GM11168 (cell line): ENCODE results near the gene EPHA6.
"Not testable (repeated sequence)": the region's sequence is repeated elsewhere in the genome, so short reads cannot be mapped to it uniquely, and the experiment has no call there.

ENCODE experiments used
- in situ Hi-C: fragments of 300-500 bp; cut with MboI; formaldehyde crosslinking; loops from one replicate; pipeline ENCODE4 v1.12.0; 2022; ENCODE audit warnings: low sequenced_read_pairs; ENCODE audit not compliant: unreplicated experiment

The EPHA6 gene

DNA sequence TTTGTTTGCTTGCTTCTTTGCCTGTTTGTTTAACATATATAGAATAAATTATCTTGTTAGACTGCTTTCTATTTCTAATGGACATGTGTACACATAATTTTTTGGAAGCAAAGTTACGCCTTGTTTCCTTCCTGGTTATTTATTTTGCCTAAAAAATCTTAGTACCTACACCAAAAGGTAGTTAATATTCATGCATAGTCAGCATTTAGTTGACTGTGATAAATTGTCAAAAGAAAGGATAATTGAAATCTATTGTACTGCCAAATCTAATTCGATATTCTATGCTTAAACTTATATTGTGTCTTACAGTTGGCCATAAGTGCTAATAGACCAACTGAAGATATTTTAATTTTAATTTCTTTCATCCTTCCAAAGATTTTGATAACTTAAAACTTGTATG lies 716.3 kb downstream of the EPHA6 start:
- in situ Hi-C loops, result no loop called here

DNA sequence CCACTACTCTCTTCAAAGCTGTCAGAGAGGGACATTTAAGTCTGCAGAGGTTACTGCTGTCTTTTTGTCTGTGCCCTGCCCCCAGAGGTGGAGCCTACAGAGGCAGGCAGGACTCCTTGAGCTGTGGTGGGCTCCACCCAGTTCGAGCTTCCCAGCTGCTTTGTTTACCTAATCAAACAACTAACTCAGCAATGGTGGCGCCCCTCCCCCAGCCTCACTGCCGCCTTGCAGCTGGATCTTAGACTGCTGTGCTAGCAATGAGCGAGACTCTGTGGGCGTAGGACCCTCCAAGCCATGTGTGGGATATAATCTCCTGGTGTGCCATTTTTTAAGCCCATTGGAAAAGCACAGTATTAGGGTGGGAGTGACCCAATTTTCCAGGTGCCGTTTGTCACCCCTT lies 733.2 kb downstream of the EPHA6 start:
- in situ Hi-C loops, result not testable (repeated sequence)

DNA sequence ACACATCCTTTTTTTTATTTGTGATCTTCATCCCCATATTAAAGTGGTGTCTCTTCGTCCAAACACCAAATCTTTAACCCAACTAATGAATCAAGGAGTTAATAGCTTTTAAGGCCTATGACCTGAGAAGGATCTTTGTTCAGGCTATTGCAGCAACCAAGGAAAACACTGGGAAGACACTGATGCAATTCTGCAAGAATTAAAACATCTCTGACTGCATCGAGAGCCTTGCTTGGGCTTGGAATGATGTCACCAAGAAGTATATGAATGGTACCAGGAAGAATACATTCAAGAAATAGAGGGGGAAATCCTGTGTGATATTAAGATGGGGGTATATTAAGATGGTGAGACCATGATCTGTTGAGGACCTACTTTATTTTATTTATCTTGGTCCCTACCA lies 736.0 kb downstream of the EPHA6 start:
- in situ Hi-C loops, result no loop called here

DNA sequence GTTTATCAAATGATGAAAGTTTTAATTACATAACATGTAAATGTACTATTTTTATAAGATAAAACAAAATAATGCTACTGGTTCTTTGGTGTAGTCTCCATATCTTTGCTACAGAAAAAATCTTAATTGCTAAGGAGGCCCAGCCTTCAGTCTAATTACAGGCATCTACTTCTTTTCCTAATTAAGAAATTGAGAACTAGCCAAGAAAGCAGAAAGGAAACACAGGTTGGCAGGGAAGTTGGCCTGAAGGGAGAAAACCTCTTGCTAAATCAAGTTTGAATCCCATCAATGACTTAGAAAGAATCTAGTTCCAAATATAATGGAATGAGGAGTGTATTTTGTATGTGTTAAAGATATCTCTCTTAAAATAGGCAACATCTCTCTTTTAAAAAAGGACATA lies 737.8 kb downstream of the EPHA6 start:
- in situ Hi-C loops, result no loop called here

DNA sequence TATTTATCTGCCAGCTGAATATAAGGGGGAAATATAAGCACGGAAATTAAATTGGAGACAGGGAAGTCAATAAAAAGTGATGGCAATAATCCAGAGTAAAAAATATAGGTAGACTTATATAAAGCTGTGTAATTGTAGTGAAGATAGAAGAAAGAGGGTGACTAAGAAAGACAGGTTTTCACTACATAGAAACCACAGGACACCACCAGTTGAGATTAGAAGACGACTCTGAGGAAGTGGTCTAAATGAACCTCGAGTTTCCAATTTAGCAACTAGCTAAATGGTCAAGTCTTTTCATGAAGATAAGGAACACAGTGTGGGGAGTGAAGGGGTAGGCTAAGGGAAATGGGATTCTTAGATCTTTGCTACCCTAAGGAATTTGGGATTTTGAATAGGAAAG lies 761.3 kb downstream of the EPHA6 start:
- in situ Hi-C loops, result no loop called here

DNA sequence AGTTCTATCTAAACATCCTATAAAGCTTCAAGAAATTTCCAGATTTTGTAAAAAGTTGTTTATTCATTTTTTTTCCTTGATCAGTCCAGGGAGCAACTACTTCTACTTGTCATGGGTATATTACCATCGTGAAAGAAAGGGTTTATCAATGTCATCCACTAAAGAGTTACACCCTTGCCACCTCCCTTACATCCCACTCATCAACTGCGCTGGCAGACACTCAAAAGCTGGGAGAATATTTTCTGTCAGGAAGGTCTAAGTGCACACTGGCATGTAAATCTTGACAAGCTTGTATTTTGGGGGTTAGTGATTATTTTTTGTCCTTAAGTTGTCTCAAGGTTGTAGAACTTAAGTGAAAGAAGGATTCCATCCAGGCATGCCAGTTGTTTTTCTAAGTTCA lies 761.8 kb downstream of the EPHA6 start:
- in situ Hi-C loops, result no loop called here

DNA sequence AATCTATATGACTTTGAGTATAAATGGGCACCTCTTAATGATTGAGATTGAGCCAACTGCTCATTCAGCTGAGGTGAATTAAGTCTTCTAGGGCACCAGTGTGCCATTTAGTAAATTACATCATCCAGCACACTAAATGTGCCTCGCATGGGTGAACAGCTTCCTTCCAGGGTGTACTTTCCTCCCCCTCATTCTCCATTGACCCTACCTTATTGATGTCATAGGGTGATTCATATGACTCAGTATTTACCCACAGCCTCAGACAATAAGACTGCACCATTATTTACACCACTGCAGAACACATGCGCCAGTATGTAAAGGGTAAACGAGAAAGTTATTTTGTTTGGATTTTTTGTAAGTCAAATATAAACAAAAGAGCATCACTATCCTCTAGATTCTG lies 765.0 kb downstream of the EPHA6 start:
- in situ Hi-C loops, result no loop called here

DNA sequence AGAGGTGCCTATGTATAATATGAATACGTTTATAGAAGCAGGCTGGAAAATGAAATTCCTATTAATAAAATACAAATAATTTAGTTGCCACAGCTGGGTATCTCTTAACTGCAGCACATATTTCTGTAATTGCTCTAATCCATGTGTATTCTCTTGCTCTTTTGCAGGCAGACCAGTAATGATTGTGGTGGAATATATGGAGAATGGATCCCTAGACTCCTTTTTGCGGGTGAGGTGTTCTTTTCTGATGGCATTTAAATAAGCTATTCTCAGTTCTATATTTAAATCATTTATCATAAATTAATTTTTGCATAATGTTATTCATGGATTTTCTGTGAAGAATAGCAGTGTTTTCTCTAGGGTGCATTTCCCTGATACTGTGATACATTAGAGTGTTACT lies 796.2 kb downstream of the EPHA6 start:
- in situ Hi-C loops, result no loop called here

DNA sequence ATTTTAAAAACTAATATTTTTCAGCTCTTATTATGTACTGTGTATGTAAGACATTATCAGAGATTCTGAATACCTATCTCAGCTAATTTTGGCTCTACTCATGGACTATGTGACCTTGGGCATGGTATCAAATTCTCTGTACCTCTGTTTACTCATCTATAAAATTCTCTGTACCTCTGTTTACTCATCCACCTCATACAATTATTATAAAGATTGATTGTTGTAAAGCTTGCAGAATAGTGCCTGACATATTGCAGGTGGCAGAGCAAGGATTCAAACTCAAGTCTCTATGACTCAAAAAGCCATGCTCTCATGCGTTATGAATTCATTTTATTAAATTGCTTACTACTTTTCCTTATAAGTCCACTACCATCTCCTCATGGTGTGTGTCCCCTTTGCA lies 798.2 kb downstream of the EPHA6 start:
- in situ Hi-C loops, result no loop called here

DNA sequence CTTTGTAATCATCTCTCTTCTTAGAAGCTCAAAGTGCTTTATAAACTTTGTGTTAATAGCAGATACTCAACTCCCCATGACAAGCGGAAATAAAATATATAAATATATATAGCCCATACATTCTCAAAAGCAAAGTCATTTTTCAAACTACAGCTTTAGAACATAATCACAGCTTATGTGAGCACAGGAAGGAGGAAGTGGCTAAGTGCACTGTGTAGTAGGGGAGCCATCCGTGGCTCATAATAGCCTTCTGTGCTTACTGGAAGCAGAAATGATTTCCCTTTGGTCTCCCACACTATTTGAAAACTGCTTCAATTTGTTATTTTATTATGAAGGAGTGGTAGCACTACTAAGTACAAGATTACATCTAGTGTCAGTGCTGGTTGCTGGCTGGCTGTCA lies 798.7 kb downstream of the EPHA6 start:
- in situ Hi-C loops, result no loop called here

DNA sequence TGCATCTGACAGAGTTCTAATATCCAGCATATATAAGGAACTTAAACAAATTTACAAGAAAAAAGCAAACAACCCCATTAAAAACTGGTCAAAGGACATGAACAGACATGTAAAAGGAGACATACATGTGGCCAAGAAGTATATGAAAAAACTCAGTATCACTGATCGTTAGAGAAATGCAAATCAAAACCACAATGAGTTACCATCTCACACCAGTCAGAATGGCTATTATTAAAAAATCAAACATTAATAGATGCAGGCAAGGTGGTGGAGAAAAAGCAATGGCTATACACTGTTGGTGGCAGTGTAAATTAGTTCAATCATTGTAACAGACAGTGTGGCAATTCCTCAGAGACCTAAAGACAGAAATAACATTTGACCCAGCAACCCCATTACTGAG lies 806.1 kb downstream of the EPHA6 start:
- in situ Hi-C loops, result not testable (repeated sequence)

DNA sequence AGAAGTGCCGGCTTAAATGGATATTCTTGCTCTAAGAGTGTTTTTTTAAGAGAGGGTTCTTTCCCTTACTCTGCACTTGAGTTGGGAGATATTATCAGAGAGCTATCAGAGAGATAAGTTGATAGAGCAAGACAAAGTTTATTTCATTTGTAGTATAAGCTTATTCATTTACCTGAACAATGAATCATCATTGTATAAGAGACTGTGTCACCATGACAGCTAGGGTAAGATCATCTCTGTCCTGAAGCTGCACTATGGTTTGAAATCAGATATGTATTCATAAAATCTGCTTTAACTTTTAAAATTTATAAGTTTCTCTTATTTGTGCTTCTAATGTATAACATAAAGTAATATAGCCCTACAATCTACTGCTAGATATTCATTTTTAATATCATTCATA lies 822.1 kb downstream of the EPHA6 start:
- in situ Hi-C loops, result no loop called here

DNA sequence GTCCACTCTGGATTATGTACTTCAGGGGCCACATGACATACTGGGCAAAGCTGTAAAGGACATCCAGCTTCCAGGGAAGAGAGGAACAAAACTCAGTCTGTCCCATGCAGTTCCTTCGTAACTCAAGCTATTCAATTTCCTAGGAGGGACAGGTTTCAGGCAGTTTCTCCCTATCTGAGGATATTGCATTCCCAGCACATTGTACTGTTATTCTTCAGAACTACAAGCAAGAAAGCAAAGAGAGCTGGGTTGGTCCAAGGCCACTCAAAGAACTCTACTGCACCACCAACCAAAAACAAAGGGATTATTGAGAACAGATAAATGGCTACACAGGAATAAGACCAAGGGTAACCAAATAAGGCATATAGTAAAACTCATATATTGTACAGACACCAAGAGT lies 832.5 kb downstream of the EPHA6 start:
- in situ Hi-C loops, result no loop called here

DNA sequence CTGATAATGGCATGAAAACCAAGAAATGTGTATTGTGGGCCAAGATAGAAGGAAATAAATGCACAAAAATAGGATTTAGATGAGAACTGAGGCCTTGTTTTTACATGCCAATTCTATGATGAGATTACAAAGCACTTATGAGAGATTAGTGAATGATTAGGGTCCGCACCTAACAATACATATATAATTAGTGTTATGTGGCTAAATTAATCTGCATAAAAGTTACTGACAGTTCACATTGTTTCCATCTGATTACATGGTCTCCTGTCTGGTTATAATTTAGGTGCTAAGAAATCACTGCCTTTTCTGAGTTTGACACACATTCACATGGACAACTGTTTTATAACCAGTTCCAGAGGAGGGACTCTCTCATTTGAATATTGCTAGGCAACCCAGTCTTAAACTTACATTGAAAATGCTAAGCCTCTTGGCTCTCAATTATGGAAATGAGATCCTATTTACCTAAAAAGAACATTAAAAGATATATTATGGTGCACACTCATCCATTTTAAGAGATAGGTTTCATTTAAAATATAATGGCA lies 833.1 kb downstream of the EPHA6 start:
- in situ Hi-C loops, result no loop called here

DNA sequence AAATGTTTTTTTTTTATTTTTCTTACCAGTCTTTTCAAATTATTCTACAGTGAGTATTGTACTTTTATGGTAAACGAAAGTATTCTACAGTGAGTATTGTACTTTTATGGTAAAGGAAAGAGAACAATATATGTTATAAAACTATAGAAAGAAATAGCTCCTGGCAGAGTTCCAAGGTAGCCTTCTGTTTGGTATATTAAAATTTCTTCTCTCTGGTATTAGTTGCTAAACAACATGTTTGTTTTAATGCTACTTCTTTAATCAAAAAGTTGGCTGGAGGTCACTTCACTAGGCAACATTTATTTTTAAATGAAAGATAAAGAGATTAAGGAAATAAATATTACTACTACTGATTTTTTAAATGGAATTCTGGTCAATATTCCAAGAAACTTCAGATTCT lies 841.6 kb downstream of the EPHA6 start:
- in situ Hi-C loops, result no loop called here

DNA sequence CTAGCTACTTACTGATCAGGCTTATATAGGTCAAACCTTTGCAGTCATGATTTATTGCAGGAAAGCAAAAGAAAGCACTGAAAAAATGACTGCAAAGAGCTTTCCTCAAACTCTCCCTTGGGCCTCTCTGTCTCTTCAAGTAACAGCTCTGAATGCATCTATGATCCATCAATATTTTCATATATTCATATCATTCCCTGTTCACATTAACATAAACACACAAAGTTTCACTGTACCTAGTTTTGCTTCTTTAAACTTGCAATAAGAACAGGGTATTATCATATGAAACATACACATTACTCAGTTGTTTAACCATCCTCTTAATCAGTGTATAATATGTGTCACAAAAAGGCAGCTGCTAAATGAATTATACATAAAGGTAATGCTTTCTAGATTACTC lies 842.2 kb downstream of the EPHA6 start:
- in situ Hi-C loops, result no loop called here

DNA sequence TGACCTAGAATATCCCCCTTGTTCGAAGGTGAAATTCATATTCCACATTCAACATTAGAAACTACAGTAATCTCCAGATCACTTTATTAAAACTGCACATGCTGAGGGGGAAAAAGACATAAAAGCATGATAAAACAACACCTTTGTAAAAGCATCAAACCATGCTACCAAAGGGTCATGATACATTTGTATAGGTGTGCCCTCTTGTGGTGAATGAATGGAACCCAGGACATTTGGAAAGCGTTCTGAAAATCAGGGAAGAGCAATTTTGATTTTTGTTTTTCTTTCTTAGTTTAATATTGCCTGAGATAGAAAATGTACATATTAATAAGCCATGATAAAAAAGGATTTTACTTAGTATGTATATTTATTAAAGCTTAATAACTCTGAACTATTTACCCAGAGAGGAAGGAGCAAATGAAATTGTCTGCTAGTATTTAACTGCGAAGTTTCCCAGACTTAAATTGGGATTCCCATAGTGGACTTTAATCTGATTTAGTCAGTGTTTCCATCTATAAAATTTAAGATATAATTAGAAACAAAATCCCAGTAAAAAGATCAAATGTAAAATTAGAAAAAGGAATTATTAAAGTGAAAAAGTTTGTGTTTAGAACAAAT lies 844.4 kb downstream of the EPHA6 start:
- in situ Hi-C loops, result no loop called here

DNA sequence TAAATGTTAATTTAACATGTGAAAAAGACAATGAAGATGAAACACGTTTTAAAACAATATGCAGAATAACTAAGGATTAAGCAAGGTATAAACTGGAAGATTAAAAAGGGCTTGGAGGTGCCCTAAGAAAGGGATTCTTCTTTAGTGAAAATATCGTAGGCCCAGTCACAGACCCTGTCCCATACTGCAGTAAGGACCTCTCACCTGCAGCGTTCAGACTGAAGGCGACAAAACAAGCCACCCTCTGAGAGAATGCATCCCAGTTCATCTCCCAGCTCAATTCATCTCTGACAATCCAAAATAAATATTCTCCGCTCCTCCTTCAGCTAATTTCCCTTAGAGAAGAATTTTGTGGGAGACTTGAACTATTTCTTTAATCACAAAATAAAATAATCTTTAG lies 847.9 kb downstream of the EPHA6 start:
- in situ Hi-C loops, result no loop called here

DNA sequence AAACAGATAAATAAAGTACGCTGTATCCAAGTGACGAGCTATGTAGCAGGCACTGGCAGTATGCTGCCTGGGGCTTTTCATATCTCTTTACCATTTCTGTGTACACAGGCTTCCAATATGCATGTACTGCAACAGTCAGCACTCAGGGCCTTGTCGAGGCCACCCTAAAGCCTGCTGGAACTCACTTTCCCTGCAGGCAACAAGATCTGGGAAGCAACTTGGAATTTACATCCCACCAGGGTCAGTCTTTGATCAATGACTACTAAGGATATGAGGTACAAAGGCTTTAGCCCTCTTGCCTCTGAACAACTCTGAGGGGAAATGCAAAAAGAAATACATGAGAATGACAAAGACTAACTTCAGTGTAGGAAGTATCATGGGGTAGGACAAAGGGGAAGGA lies 848.4 kb downstream of the EPHA6 start:
- in situ Hi-C loops, result no loop called here

DNA sequence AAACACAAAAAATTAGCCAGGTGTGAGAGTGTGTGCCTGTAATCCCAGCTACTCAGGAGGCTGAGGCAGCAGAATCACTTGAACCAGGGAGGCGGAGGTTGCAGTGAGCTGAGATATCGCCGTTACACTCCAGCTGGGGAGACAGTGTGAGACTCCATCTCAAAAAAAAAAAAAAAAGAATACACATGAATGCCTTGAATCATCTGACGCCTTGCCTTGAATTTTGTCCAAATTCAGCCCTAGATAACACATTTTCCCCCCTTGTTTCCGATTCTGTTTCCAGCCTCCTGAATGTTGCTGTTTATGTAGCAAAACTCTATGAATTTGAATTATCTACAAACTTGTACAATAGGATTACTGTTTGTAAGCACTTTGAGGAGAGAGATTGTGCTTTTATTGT lies 851.5 kb downstream of the EPHA6 start:
- in situ Hi-C loops, result no loop called here

DNA sequence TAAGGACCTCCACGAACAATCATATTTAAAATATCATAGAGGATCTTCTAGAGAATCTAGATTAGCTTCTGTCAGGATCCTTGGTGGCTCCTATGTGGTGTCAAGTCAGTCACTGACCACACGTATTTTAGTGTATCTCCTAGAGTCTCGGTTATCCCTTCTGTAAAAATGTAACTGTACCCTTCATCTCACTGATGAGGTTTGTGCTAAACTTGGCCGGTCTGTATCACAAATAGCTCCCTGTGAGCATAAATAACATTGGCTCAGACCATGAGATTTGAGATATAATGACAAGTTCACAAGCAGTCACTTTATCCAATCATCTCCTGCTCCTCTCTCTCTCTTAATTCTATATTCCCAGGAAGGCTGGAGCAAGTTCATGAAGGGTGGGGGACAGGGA lies 856.6 kb downstream of the EPHA6 start:
- in situ Hi-C loops, result no loop called here

DNA sequence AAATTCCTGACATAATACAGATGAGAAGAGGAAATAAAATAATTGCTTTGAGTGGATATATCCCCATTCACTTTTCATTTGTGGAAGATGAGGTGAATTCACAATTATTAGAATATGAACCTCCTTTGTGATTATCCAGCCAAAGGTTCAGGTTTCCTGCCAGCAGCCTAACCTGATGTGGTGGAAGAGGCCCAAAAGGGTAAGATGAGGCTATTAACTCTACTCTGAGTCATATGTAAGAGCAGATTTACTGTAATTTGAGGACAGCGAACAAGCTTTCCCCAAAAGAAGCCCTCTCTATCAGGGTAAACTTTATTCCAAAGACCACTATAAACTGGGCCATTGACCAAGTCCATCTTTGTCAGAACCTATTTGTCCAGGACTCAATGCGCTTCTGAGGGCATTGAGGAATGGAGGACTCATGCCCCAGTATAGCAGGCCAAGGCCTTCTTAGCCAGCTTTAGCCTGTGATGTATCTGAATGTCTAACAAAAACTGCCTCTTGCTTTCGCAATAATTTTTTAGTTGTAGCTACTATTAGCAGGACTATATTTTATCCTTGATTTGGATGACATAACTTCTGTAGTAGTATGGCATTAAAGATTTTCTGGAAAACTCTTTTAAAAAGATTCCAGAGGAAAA lies 859.1 kb downstream of the EPHA6 start:
- in situ Hi-C loops, result no loop called here
